Heart left ventricle (tissue), 13 donors: ENCODE results near the gene KNDC1.

Source experiments
- CTCF ChIP-seq, 12 donors: fragments of 200-600 bp; sonication (generic) in 4 of 12; IDR thresholded peaks; one replicate each; pipeline versions ENCODE4 v1.5.0 to v1.8.0; 2018 to 2022; ENCODE audit warnings: antibody characterized with exemption in 12 of 12, mild to moderate bottlenecking in 5 of 12
- POLR2A ChIP-seq, 2 donors: fragments of 450-650 bp; IDR thresholded peaks; one replicate each; pipeline ENCODE4 v1.6.1; 2017; ENCODE audit warnings: antibody characterized with exemption in 2 of 2, mild to moderate bottlenecking in 2 of 2, moderate library complexity in 2 of 2
- donor health status: ischemic (EF 13 %, LVEDD 7.1; RV severe dilation, severe dysfunction).
- donor health status: DM: no; HTN: yes; CAD: no.
- donor health status: DM: no; HTN: no; CAD: no.
- donor health status: ischemic (EF 25% LVEDD 6.9; RV normal size, moderate dysfunction).
- donor health status: ischemic (EF 25% LVEDD 5.7; RV mildly dilated, moderate dysfunction).
- donor health status: ischemic (EF 35%, LVEDD 5.7; RV mildly dilated, moderate dysfunction).
- donor health status: nonischemic (EF 11% LVEDD 7.7; RV severe dilation, severe dysfunction).
- donor health status: DM: yes; HTN: yes; CAD: no.
- donor health status: PGD.
- donor health status: ischemic (EF 29% LVEDD 5.4; RV normal size, mild dysfunction).
- donor health status: nonischemic (EF 23%, LVEDD 6.1; RV moderate dilation, normal function).

DNA sequence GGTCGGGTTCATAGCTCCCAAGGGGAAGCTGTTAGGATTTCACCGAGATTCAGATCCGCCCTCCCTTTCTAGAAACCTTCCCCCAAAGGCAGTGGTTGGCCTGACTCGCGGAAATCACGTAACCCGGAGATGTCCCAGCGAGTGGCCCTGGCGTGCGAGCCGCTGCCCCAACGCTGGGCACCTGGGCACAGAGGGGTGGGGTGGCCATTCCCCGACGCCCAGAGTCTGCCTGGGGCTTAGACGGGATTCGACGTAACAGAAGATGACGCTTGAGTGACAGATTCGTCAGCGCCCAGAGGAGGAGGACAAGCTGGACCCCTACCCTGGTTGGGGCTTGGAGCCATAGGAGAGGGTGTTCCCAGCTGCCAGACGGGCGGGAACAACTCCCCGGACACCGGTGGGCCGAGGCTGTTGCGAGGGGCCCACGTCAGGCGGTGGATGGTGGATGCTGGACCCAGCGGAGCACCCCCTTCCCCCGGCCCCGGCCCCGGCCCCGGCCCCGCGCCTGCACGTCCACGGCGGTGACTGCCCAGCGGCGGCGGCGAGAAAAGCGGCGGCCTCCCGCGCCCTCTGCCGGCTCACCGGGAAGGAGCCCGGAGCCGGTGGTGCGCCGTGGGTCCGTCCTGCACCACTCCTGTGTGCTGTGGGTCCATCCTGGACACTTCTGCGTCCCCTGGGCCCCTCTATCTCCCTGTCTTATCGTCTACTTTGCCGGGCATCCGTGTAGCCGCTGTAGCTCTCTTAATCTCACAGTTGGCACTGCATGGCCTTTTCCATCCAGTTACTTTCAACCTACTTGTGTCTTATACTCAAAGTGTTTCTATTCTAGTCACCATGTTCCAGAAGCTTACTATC is 35.4 kb upstream of the KNDC1 start:
- peak; percentile 34 to 72 (median 62) for TF ChIP-seq CTCF (IDR thresholded peaks at IDR 0.05)
- TF ChIP-seq POLR2A (IDR thresholded peaks at IDR 0.05) = no peak
